OCI-LY3 (cell line): ENCODE data around the gene C12orf75.
"Not testable (repeated sequence)": the region's sequence is repeated elsewhere in the genome, so short reads cannot be mapped to it uniquely, and the experiment has no call there.

Experiments
- H2AFZ ChIP-seq: fragments of 200-600, 300-600 bp; shearing (Covaris generic); 2 replicates; pipeline ENCODE4 v1.6.0; 2014; ENCODE audit warnings: antibody characterized with exemption, low read depth, low read length
- H3K27ac ChIP-seq: fragments of 200-600, 300-600 bp; sonication (generic); 2 replicates; pipeline ENCODE4 v1.5.1; 2014; ENCODE audit warnings: mild to moderate bottlenecking, low read length, moderate library complexity, mixed read lengths
- H3K27me3 ChIP-seq: fragments of 200-600, 300-600 bp; sonication (generic); 2 replicates; pipeline ENCODE4 v1.6.1; 2014; ENCODE audit warnings: low read depth, low read length, mixed read lengths
- H3K36me3 ChIP-seq: fragments of 200-600, 300-600 bp; sonication (generic); replicated peaks from 2 replicates; pipeline ENCODE3; 2014; ENCODE audit warnings: low read depth, low read length, mixed read lengths
- H3K4me1 ChIP-seq: fragments of 300-600, 200-600 bp; sonication (generic); 2 replicates; pipeline ENCODE4 v1.6.1; 2014; ENCODE audit warnings: low read length, mixed read lengths
- H3K4me2 ChIP-seq: fragments of 200-600, 300-600 bp; sonication (generic); 2 replicates; pipeline ENCODE4 v1.6.1; 2014; ENCODE audit warnings: low read length, mixed read lengths
- H3K4me3 ChIP-seq: fragments of 300-600, 200-600 bp; sonication (generic); 2 replicates; pipeline ENCODE4 v1.5.1; 2014; ENCODE audit warnings: antibody characterized with exemption, mild to moderate bottlenecking, low read length, moderate library complexity
- H3K79me2 ChIP-seq: fragments of 300-600, 200-600 bp; shearing (Covaris generic); 2 replicates; pipeline ENCODE4 v1.6.1; 2014; ENCODE audit warnings: mild to moderate bottlenecking, low read length, mixed read lengths
- H3K9ac ChIP-seq: fragments of 300-600, 200-600 bp; shearing (Covaris generic); 2 replicates; pipeline ENCODE4 v1.6.0; 2014; ENCODE audit warnings: mild to moderate bottlenecking, low read length, moderate library complexity
- H3K9me3 ChIP-seq: fragments of 200-600, 300-600 bp; shearing (Covaris generic); 2 replicates; pipeline ENCODE4 v1.6.1; 2014; ENCODE audit warnings: low read length, mixed read lengths; ENCODE audit not compliant: insufficient read depth
- H4K20me1 ChIP-seq: fragments of 200-600, 300-600 bp; sonication (generic); 2 replicates; pipeline ENCODE4 v1.6.1; 2016; ENCODE audit warnings: low read length, mixed read lengths; ENCODE audit not compliant: insufficient read depth
- EZH2phosphoT487 ChIP-seq: fragments of 200-600 bp; shearing (Covaris generic); IDR thresholded peaks from 2 replicates; pipeline ENCODE4 v1.6.1; 2018; ENCODE audit warnings: antibody characterized with exemption, mixed run types, low read depth
- TF ChIP-seq, protein P1 (sequence below): fragments of 200-600, 300-600 bp; sonication (generic); IDR thresholded peaks from 2 replicates; pipeline ENCODE4 v1.5.1; 2014; ENCODE audit warnings: antibody characterized with exemption, low read length, low read depth

Gene C12orf75

DNA sequence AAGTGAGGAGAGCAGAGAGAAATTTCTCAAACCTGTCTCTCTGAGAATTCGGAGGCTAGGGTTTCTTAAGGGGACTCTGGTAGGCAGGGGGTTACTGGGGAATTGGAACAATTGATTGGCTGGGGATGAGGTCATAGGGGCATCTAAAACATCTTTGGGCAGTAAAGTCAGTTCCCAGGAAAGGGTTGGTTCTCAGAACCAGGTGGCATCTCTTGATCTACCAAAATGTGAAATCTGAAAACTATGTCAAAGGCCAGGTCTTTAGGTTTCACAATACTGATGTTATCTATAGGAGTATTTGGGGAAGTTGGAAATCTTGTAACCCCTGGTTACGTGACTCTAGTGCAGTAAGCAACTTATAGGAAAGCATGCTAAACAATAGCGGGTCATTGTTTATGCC is 6.9 kb downstream of the C12orf75 start:
- no peak overlapping the region for H3K27ac ChIP-seq
- 0 out of 2 replicates have a peak overlapping the region, but pooled peaks have one; percentile 5 for H3K4me3 ChIP-seq
- peaks cover 24% of the 10 kb centered on the region for H3K36me3 ChIP-seq
- H3K4me2 ChIP-seq = peak overlapping the region; percentile 15
- H3K27me3 ChIP-seq = no peaks in the 10 kb centered on the region
- no peak overlapping the region for H3K9ac ChIP-seq
- peaks cover 43% of the 10 kb centered on the region for H3K79me2 ChIP-seq
- H4K20me1 ChIP-seq = 0 out of 2 replicates have a peak, but pooled peaks cover 4% of the 10 kb centered on the region
- peaks cover 28% of the 10 kb centered on the region for H3K4me1 ChIP-seq
- TF ChIP-seq, protein P1, sequence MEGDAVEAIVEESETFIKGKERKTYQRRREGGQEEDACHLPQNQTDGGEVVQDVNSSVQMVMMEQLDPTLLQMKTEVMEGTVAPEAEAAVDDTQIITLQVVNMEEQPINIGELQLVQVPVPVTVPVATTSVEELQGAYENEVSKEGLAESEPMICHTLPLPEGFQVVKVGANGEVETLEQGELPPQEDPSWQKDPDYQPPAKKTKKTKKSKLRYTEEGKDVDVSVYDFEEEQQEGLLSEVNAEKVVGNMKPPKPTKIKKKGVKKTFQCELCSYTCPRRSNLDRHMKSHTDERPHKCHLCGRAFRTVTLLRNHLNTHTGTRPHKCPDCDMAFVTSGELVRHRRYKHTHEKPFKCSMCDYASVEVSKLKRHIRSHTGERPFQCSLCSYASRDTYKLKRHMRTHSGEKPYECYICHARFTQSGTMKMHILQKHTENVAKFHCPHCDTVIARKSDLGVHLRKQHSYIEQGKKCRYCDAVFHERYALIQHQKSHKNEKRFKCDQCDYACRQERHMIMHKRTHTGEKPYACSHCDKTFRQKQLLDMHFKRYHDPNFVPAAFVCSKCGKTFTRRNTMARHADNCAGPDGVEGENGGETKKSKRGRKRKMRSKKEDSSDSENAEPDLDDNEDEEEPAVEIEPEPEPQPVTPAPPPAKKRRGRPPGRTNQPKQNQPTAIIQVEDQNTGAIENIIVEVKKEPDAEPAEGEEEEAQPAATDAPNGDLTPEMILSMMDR = no peak
- TF ChIP-seq EZH2phosphoT487 = no peak
- peaks cover 13% of the 10 kb centered on the region for H3K9me3 ChIP-seq
- no peak overlapping the region for H2AFZ ChIP-seq

DNA sequence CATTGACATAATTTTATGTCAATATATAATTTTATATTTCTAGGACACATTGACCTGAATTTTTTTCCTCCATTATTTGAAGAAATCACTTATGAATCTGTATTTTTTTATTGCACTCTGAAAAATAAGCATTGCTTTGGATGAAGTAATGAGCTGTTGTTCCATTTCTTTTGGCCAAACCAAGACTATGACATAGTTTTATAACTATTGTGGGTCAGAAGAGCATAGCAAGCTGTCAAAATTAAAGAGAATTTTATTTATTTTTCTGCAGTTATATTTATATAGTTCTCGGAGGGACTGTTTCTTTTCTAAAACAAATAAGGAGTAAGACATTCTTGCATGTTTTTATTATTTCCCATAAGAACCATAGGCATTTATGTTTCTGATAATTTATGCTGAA is 8.5 kb downstream of the C12orf75 start:
- Histone ChIP-seq H3K36me3 (peaks cover 24% of the 10 kb centered on the region), H3K27ac (no peak overlapping the region), H3K4me1 (peaks cover 28% of the 10 kb centered on the region), H3K79me2 (peaks cover 34% of the 10 kb centered on the region), H3K9me3 (peaks cover 13% of the 10 kb centered on the region), H3K27me3 (no peaks in the 10 kb centered on the region), H2AFZ (no peak overlapping the region), H3K9ac (no peak overlapping the region), H3K4me3 (no peak overlapping the region), H3K4me2 (no peak overlapping the region), H4K20me1 (0 out of 2 replicates have a peak, but pooled peaks cover 4% of the 10 kb centered on the region)
- TF ChIP-seq, protein P1 = no peak
- TF ChIP-seq EZH2phosphoT487 = no peak

DNA sequence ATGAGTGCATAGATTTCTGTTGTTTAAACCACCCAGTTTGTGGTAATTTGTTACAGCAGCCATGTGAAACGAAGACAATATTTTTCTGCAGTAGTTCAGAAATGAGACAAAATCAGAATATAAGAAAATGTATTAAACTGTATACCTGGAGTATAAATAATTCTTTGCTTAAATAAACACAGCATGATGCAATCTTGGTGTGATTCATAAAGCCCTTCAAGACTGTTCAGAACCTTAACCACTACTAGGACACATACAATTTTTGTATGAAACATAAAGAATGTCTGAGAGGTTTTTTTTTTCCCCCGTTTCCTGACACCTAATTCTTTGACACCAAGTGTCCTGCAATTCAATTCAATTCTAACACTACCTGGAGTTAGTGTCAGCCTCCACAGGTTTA is 10.5 kb downstream of the C12orf75 start:
- TF ChIP-seq, protein P1 = no peak
- no peak for TF ChIP-seq EZH2phosphoT487

DNA sequence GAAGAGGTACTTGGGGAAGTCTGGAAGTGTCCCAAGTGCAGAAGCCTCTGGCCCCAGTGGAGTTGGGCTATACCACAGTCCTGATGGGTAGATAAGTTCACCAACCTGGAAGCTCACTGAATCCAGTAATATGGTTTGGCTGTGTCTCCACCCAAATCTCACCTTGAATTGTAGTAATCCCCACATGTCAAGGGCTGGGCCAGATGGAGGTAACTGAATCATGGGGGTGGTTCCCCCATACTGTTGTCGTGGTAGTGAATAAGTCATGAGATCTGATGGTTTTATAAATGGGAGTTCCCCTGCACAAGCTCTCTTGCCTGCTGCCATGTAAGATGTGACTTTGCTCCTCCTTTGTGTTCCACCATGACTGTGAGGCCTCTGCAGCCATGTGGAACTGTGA is 11.1 kb downstream of the C12orf75 start:
- H3K9me3 ChIP-seq = peaks cover 13% of the 10 kb centered on the region
- H4K20me1 ChIP-seq = not testable (repeated sequence)

More for the DNA sequence above, 10.5 kb downstream of the C12orf75 start:
- Histone ChIP-seq H3K9ac (no peak overlapping the region), H3K79me2 (peaks cover 23% of the 10 kb centered on the region), H2AFZ (no peak overlapping the region), H3K27ac (no peak overlapping the region), H3K36me3 (peaks cover 24% of the 10 kb centered on the region), H3K27me3 (no peaks in the 10 kb centered on the region), H3K9me3 (peaks cover 13% of the 10 kb centered on the region), H3K4me2 (no peak overlapping the region), H3K4me3 (no peak overlapping the region), H3K4me1 (peaks cover 19% of the 10 kb centered on the region), H4K20me1 (no peaks in the 10 kb centered on the region)

More for the DNA sequence above, 11.1 kb downstream of the C12orf75 start:
- not testable (repeated sequence) for H3K4me3 ChIP-seq, H3K4me2 ChIP-seq, H3K27me3 ChIP-seq, H3K27ac ChIP-seq, H2AFZ ChIP-seq, H3K9ac ChIP-seq
- Histone ChIP-seq H3K4me1 (peaks cover 13% of the 10 kb centered on the region), H3K79me2 (peaks cover 17% of the 10 kb centered on the region), H3K36me3 (peaks cover 22% of the 10 kb centered on the region)
